AG08396 (cell line): ENCODE results near the gene ABL1.
"Not testable (repeated sequence)": the region's sequence is repeated elsewhere in the genome, so short reads cannot be mapped to it uniquely, and the experiment has no call there.

Experiments used
- DNase-seq: peaks from one replicate; pipeline ENCODE4 v3.0.0; 2012; ENCODE audit warnings: low spot score, mixed read lengths

The ABL1 gene

DNA sequence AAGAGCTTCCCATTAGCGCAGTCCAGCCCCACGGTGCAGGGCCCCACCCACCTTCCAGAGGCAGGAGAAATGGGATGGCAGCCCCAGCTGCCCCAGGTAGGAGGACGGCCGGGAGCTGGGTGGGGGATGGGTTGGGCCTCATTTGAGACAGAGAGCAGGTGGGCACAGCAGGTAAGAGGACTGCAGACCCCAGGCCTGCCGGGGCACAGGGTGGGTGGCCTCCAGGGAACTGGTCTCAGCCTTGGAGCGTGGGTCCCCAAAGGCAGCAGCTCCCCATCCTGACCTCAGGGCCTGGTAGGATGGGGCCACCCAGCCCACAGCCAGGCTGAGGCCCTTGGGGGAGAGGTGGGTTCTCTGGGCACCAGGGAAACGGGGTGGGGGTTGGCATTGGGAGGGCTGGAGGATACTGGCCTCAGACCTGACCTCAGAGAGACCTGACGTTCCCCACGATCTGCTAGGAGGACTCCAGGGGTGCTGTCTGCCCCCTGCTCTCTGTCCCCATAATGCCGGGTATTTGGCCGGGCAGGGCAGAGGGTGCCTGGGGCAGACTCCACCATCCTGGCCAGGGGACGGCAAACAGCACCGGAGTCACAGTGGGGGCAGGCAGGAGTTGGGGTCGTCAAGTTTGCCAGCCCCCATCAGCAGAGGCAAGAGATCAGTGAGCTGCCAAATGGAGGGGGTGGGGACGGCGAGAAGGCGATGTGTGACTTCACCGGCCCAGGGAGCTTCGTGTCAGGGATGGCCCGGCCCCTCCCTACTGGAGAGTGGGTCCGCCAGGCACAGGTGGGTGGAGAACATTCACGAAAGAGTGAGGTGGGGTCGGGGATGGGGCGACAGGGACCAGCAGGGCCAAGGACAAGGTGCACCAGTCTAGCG lies 68.4 kb downstream of the ABL1 start:
- DNase-seq: no peak

GRCh38 chr9:130904070-130905044 lies 69.3 kb downstream of the ABL1 start:
- DNase-seq: no peak

- DNase-seq: no peak
These were observed 70.3 kb downstream of the ABL1 start for GRCh38 chr9:130905125-130905901.

DNA sequence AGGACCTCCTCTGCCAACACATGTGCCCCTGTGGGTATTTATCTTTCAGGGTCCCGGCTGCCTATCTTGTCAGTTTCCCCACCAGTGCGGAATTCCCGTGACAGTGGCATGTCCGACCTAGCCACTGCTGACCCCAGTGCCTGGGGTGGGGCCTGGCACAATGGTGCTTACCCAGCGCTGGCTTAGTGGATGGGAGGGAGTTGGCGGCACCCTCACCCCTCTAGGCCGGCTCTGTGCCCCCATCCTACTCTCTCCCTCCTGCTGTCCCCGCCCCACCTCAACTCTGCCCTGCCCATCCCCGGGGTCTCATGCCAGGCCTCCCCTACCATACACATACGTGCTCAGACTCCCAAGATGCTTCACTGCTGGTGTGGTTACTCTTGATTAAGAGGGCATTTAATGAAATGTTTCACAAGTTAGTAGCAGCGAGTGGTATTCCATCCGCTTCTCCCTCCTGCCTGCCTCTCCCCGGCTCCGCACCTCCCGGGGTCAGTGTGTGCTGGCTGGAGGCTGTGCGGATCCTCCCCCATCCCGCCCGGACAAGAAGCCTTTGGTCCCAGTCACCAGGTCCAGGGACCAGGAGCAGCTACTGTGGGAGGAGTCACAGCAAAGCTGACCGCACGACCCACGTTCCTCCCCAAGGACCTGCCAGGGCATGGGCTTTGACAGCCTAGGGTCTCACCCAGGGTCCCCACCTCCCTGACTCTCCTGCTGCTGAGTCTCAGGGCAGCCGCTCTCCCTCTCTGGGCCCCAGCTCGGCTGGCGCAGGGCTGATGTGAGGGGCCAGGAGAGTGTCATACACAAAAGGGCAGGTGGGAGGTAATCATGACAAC lies 71.1 kb downstream of the ABL1 start:
- DNase-seq: no peak

GRCh38 chr9:130906735-130907416 lies 71.8 kb downstream of the ABL1 start:
- no peak for DNase-seq

- DNase-seq: no peak
These were observed 73.3 kb downstream of the ABL1 start for GRCh38 chr9:130908146-130908877.

DNA sequence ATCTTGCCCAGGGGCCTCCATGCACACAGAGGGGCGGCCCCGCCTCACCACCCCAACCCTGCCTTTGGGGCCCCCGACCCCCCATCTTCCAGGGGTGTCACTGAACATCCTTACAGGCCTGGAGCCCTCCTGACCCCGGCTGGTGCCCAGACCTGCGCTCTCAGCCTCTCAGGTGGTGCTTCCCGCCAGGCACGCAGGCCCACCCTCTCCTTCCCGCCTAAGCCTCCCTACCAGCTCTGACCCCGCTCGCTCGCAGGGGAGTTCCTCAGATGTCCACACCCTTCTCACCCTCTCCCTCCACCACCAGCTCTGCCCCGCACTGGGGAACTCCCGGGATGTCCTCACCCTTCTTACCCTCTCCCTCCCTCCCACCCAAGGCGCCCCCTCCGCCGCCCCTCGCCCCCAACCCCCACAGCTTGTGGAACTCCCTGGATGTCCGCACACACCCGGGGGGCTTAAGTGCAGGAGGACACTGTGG lies 73.9 kb downstream of the ABL1 start:
- DNase-seq: no peak

DNA sequence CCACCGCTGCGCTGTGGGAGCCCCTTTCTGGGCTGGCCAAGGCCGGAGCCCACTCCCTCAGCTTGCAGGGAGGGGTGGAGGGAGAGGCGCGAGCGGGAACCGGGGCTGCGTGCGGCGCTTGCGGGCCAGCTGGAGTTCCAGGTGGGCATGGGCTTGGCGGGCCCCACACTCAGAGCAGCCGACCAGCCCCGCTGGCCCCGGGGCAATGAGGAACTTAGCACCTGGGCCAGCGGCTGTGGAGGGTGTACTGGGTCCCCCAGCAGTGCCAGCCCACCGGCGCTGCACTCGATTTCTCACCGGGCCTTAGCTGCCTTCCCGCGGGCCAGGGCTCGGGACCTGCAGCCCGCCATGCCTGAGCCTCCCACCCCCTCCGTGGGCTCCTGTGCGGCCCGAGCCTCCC lies 75.0 kb downstream of the ABL1 start:
- DNase-seq: not testable (repeated sequence)

GRCh38 chr9:130910670-130911069 lies 75.6 kb downstream of the ABL1 start:
- not testable (repeated sequence) for DNase-seq

DNA sequence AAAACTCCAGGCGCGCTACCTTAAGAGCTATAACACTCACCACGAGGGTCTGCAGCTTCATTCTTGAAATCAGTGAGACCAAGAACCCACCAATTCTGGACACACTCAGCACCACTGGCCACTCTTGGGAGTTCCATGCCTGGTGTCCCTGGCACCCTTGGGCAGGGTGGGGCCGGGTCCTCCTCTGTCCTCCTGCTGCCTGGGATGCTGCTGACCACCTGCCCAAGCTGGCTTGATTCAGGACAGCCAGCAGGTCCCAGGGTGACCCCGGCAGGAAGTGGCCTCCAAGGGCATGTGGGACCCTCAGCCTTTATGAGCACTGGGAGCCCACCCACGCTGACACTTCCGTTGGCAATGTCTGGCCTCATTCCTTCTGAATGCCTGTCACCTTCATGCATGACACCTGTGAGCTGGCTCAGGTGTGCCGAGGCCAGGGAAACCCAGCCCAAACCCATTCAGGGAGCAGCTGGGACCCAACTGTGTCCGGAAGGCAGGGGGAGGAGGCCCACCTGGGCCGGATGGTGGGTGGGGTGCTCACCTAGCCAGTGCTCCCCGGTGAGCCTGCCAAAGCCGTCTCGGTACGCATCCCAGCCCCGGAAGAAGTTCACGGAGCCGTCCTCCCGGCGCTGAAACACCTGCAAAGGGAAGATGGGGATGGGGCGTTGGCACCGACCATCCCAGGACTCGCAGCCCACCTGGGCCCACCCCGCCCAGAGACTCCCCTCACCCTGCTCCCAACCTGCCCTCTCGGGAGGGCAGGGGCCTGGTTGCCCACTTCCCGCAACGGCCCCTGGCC lies 76.4 kb downstream of the ABL1 start:
- DNase-seq: no peak

GRCh38 chr9:130912932-130913598 lies 78.0 kb downstream of the ABL1 start:
- peak; percentile 87 for DNase-seq

DNA sequence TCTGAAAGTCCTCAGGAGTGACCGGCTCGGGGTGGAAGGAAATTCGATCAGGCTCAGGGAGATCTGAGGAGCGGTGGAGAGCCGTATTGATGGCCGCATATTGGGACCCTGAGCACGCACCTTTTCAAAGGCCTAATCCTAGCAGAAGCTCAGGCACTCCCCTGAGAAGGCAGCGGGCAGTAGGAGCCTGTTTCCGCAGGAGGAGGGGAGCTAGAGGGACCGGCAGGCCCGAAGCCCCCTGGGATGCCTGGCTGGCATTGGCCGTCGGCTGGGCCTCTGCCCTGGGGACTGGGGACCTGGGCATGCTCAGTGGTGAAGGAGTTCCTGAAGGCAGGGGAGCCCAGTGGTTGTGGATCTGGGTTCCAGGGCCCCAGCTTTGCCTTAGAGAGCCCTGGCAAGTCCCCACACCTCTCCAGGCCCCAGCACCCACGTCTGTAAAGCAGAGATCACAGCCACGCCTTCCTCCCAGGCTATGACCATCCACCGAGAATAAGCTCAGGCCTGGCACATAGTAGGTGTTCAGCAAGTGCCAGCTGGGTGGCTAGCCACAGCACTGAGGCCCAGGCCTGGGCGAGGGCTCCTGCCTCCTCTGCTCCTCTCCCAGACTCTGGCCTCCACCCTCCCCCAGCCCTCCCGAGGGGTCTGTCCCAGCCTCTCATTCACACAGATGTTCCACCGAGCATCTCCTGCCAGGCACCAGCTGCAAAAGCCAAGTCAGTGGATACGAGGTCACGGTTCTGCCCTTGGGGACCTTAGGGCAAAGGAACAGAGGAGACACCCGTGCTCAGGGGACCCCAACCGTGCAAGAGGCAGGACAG lies 78.8 kb downstream of the ABL1 start:
- DNase-seq: no peak

DNA sequence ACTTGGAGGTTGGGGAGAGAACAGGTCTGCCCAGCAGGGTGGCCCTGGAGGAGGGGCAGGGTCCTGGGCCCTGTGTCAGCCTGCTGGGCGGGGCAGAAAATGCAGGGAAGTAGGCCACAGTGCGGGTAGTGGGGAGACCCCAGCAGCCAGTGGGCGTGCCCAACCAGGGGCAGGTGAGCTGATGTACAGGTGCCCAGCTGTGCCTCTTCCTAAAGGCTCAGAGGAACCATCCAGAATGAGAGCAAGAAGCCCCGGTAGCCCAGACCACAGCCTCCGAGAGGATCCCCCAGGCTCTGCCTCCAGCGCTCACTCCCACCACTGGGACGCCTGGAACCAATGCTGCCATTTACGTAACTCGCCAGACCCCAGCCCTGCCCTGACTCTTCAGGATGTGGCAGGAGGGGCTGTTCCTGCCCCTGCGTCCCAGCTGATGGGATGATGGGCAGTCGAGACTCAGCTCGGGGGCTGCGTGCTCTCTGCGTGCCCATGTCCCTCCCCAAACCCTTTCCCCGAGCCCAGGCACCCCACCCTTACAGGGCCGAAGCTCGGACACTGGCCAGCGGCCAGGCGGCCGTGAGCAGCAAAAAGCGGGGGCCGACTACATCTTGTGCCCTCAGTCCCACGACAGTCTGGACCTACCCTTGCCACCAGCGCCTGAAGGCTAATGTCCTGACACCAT lies 79.5 kb downstream of the ABL1 start:
- DNase-seq: no peak

- no peak for DNase-seq
These were observed 80.0 kb downstream of the ABL1 start for GRCh38 chr9:130915096-130915447.

DNA sequence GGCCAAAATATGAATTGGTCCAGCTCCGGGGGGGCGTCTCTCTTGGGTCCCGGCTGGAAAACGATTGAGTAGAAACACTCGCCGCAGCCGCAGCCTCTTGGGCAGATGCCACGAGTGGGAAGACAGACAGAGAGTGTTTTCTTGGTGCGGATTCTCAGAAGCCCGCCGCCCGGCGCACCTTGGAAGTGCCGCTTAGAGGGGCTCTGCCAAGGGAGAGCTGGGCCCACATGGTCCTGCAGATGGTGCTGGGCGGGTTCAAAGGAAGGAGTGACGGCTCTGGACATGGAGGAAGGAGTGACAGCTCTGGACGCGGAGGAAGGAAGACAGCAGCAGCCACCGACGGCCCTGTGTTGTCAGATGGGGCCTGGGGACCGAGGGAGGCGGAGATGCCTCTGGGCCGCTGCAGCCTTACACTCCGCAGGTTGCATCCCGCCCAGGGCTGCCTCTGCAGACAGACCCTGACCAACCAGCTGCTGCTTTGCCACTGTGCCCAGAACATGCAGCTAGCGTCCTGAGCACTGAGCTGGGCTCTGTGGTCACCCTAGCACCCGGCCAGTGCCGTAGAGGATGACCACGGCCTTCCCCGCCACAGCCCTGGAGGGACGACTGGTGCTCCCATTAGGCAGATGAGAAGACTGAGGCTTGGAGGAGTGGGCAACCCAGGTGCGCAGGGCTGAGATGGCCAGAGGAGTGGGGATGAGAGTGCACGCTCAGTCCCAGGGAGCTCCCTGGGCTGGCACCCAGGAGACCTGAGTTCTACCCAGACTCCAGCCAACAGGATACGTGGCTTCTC lies 82.3 kb downstream of the ABL1 start:
- no peak for DNase-seq
